22Rv1 (cell line): ENCODE data around the gene C1GALT1.

Experiments used
- CTCF ChIP-seq: fragments of 450-650 bp; IDR thresholded peaks from 2 replicates; pipeline ENCODE4 v1.5.1; 2017; ENCODE audit warnings: mild to moderate bottlenecking
- ZFX ChIP-seq: fragments of 450-650 bp; IDR thresholded peaks from 2 replicates; pipeline ENCODE4 v1.6.1; 2017; ENCODE audit warnings: antibody characterized with exemption, borderline replicate concordance

- no peak for TF ChIP-seq CTCF
- TF ChIP-seq ZFX: no peak
These were observed 27.2 kb downstream of the C1GALT1 start for GRCh38 chr7:7209412-7210050.
